Liver (tissue), 9 donors: ENCODE measurements around the gene SMIM36. TPM values are rescaled to one million over a fixed set of nuclear protein-coding genes. Genes with fewer than 3 reads are reported as not detected.

Source experiments
- DNase-seq: peaks from one replicate; pipeline ENCODE4 v3.0.0-alpha.2; 2017; ENCODE audit warnings: low spot score
- H3K27ac ChIP-seq, 2 donors: one replicate each; pipeline ENCODE4 v1.7.0; 2013; ENCODE audit warnings: inconsistent platforms in 2 of 2, low read length in 2 of 2, control low read depth in 1 of 2, low read depth in 1 of 2, mild to moderate bottlenecking in 1 of 2
- H3K27me3 ChIP-seq, 4 donors: one replicate each; pipeline versions ENCODE4 v1.6.1 to v1.7.0; 2013; ENCODE audit warnings: low read length in 3 of 4, inconsistent platforms in 1 of 4, mild to moderate bottlenecking in 1 of 4, moderate library complexity in 1 of 4; ENCODE audit not compliant: control insufficient read depth in 4 of 4, insufficient read depth in 4 of 4
- H3K36me3 ChIP-seq, 4 donors: one replicate each; pipeline versions ENCODE4 v1.6.1 to v1.7.0; 2013; ENCODE audit warnings: low read length in 3 of 4, mild to moderate bottlenecking in 3 of 4, low read depth in 1 of 4, moderate library complexity in 1 of 4; ENCODE audit not compliant: control insufficient read depth in 4 of 4, insufficient read depth in 3 of 4
- H3K4me1 ChIP-seq, 4 donors: one replicate each; pipeline versions ENCODE4 v1.6.1 to v1.7.0; 2013; ENCODE audit warnings: low read length in 3 of 4, mild to moderate bottlenecking in 3 of 4, moderate library complexity in 1 of 4; ENCODE audit not compliant: control insufficient read depth in 4 of 4, insufficient read depth in 4 of 4
- H3K4me3 ChIP-seq, 3 donors: one replicate each; pipeline versions ENCODE4 v1.6.1 to v1.7.0; 2013; ENCODE audit warnings: low read length in 3 of 3, control low read depth in 1 of 3, low read depth in 1 of 3, mild to moderate bottlenecking in 1 of 3
- H3K9ac ChIP-seq, 2 donors: one replicate each; pipeline ENCODE4 v1.7.0; 2013; ENCODE audit warnings: low read length in 2 of 2, mild to moderate bottlenecking in 2 of 2, moderate library complexity in 2 of 2, control low read depth in 1 of 2, low read depth in 1 of 2
- H3K9me3 ChIP-seq, 4 donors: one replicate each; pipeline versions ENCODE4 v1.6.1 to v1.7.0; 2013; ENCODE audit warnings: low read length in 3 of 4; ENCODE audit not compliant: control insufficient read depth in 4 of 4
- FOXA1 ChIP-seq: IDR thresholded peaks from 2 replicates; pipeline ENCODE4 v1.6.1; 2016; ENCODE audit warnings: antibody characterized with exemption
- FOXA2 ChIP-seq: IDR thresholded peaks from 2 replicates; pipeline ENCODE4 v1.6.1; 2016; ENCODE audit warnings: antibody characterized with exemption
- HNF4A ChIP-seq, 2 donors: conservative IDR thresholded peaks; 2 replicates each; pipeline ENCODE4 v1.6.1; 2016; ENCODE audit warnings: antibody characterized with exemption in 2 of 2, mild to moderate bottlenecking in 2 of 2
- REST ChIP-seq: IDR thresholded peaks from 2 replicates; pipeline ENCODE4 v1.6.1; 2016; ENCODE audit warnings: antibody characterized with exemption, mild to moderate bottlenecking
- WGBS: extraction: QIAGEN DNeasy Blood & Tissue Kit; methylation state at CpG from one replicate; pipeline ENCODE4 v1.1.7; 2013; 5-methylcytosine and 5-hydroxymethylcytosine counted together
- polyA plus RNA-seq, 2 donors: library from polyadenylated mRNA; stranded (reverse) in 1 of 2; unstranded in 1 of 2; fragments of 200-250 nt in 1 of 2; fragments of >200 nt in 1 of 2; fragmentation: Nextera tagmentation in 1 of 2; extraction: Ambion mirVana in 1 of 2; gene quantifications; one replicate each; pipeline versions ENCODE4 v1.2.1 to v1.2.3, GENCODE V29; 2013 to 2015
- total RNA-seq, 2 donors: library from RNA; depleted of rRNA; stranded (reverse); fragments of >200 nt; gene quantifications; one replicate each; pipeline ENCODE4 v1.2.3, GENCODE V29; 2014
- TF ChIP-seq, protein P1 (sequence below): IDR thresholded peaks from 2 replicates; pipeline ENCODE4 v1.6.1; 2016; ENCODE audit warnings: antibody characterized with exemption
- donor health status: healthy.
- donor health status: healthy.
- donor health status: healthy.
- donor health status: healthy.
- donor health status: healthy.

Gene SMIM36
- total and polyA plus RNA-seq, 4 donors, result not detected

DNA sequence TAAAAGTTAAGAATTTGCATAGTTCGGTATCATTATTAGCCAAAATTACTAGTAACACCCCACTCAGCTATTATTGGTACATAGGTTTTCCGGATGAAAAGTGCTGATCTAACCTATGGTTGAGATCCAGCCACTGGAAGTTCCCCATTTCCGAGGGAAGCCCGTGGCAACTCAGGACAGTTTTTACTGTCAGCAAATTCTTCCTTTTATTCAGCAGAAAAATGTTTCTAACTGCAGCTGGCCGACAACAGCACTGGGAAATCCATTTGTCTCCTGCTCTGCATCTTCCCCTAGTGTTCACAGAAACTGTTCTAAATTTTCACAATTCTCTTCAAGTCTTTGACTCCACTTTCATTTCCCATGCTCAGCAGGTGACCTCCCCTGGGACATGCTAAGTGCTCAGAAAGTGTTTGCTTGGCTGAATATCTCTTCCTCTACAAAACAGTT is 74.1 kb downstream of the SMIM36 start:
- Histone ChIP-seq H3K4me3 (no peak overlapping the region), H3K4me1 (peaks cover 2 to 11% (median 7%) of the 10 kb centered on the region in 4 donors), H3K27me3 (no peaks in the 10 kb centered on the region), H3K9ac (no peak overlapping the region), H3K27ac (no peak overlapping the region), H3K36me3 (no peaks in the 10 kb centered on the region), H3K9me3 (no peaks in the 10 kb centered on the region)
- 60% methylated on average over 5 of the region's 5 CpGs for WGBS
- TF ChIP-seq REST (peak; percentile 50), FOXA1 (no peak), HNF4A (conservative IDR thresholded peaks at IDR 0.05) (no peak), FOXA2 (no peak)
- no peak for DNase-seq

- H3K36me3 ChIP-seq, result no peaks in the 10 kb centered on the region
- no peak for DNase-seq
- no peaks in the 10 kb centered on the region for H3K27me3 ChIP-seq
- peaks cover 2 to 11% (median 7%) of the 10 kb centered on the region in 4 donors for H3K4me1 ChIP-seq
- no peaks in the 10 kb centered on the region for H3K9me3 ChIP-seq
- no peak overlapping the region for H3K9ac ChIP-seq
- no peak overlapping the region for H3K4me3 ChIP-seq
- no peak overlapping the region for H3K27ac ChIP-seq
- TF ChIP-seq REST, result no peak
- TF ChIP-seq FOXA1, result no peak
- no peak for TF ChIP-seq FOXA2
- 95% methylated on average over 4 of the region's 4 CpGs for WGBS
Measured at GRCh38 chr17:55436224-55437158, 74.8 kb downstream of the SMIM36 start.

- DNase-seq, result no peak
- H3K27ac ChIP-seq, result no peak overlapping the region
- no peaks in the 10 kb centered on the region for H3K9me3 ChIP-seq
- no peak overlapping the region for H3K9ac ChIP-seq
- H3K36me3 ChIP-seq, result no peaks in the 10 kb centered on the region
- H3K27me3 ChIP-seq, result no peaks in the 10 kb centered on the region
- no peak overlapping the region for H3K4me3 ChIP-seq
- 85% methylated on average over 4 of the region's 4 CpGs for WGBS
- no peak for TF ChIP-seq REST
- TF ChIP-seq, protein P1, sequence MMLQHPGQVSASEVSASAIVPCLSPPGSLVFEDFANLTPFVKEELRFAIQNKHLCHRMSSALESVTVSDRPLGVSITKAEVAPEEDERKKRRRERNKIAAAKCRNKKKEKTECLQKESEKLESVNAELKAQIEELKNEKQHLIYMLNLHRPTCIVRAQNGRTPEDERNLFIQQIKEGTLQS, result no peak
- peaks cover 2 to 11% (median 7%) of the 10 kb centered on the region in 4 donors for H3K4me1 ChIP-seq
Measured at GRCh38 chr17:55435408-55435807, 75.8 kb downstream of the SMIM36 start.
